ENCODE results near the gene VPS37D. TPM values are rescaled to one million over a fixed set of nuclear protein-coding genes. Genes with fewer than 3 reads are reported as not detected.
A peak's percentile ranks its signal among the peaks of the same experiment; 100 is the strongest.
"Not testable (repeated sequence)": the region's sequence is repeated elsewhere in the genome, so short reads cannot be mapped to it uniquely, and the experiment has no call there.

VPS37D gene
- total and polyA plus RNA-seq, 2 experiments from 2014 or later, result 14.6 to 32.0 TPM

- H3K4me1 ChIP-seq (ENCODE audit: low read depth), result no peaks in the 10 kb centered on the region
Measured at GRCh38 chr7:73659983-73660382, 7.6 kb upstream of the VPS37D start.

GRCh38 chr7:73660594-73660993 is 7.0 kb upstream of the VPS37D start:
- H3K4me1 ChIP-seq (ENCODE audit: low read depth); DNase-seq (ENCODE audit: low read depth in 1 of 2, low spot score in 1 of 2); H3K4me3 ChIP-seq; H3K9me3 ChIP-seq (ENCODE audit: low read depth); H3K27ac ChIP-seq; H3K36me3 ChIP-seq; H3K27me3 ChIP-seq: not testable (repeated sequence)

More at GRCh38 chr7:73659983-73660382, 7.6 kb upstream of the VPS37D start:
- no peak overlapping the region for H3K4me3 ChIP-seq
- H3K27ac ChIP-seq, result no peak overlapping the region
- no peak for DNase-seq (ENCODE audit: low read depth in 1 of 2, low spot score in 1 of 2)
- H3K9me3 ChIP-seq (ENCODE audit: low read depth), result no peaks in the 10 kb centered on the region
- no peaks in the 10 kb centered on the region for H3K36me3 ChIP-seq
- TF ChIP-seq CTCF (IDR thresholded peaks at IDR 0.05; ENCODE audit: low read depth, low read length), result no peak
- H3K27me3 ChIP-seq, result no peaks in the 10 kb centered on the region

GRCh38 chr7:73663033-73663432 is 4.6 kb upstream of the VPS37D start:
- Histone ChIP-seq H3K27me3 (no peaks in the 10 kb centered on the region), H3K4me3 (no peak overlapping the region), H3K9me3 (ENCODE audit: low read depth) (no peaks in the 10 kb centered on the region), H3K36me3 (no peaks in the 10 kb centered on the region), H3K27ac (no peak overlapping the region), H3K4me1 (ENCODE audit: low read depth) (no peaks in the 10 kb centered on the region)
- TF ChIP-seq CTCF (IDR thresholded peaks at IDR 0.05; ENCODE audit: low read depth, low read length), result no peak
- DNase-seq (ENCODE audit: low read depth in 1 of 2, low spot score in 1 of 2), result no peak

GRCh38 chr7:73668103-73668885 is 663 bp downstream of the VPS37D start:
- H3K9me3 ChIP-seq (ENCODE audit: low read depth), result no peaks in the 10 kb centered on the region
- peak; percentile 20 to 48 for DNase-seq (ENCODE audit: low read depth in 1 of 2, low spot score in 1 of 2)
- H3K36me3 ChIP-seq, result no peaks in the 10 kb centered on the region
- H3K27me3 ChIP-seq, result no peaks in the 10 kb centered on the region
- H3K27ac ChIP-seq, result no peak overlapping the region
- peaks cover 7% of the 10 kb centered on the region for H3K4me1 ChIP-seq (ENCODE audit: low read depth)
- TF ChIP-seq CTCF (IDR thresholded peaks at IDR 0.05; ENCODE audit: low read depth, low read length), result no peak
- H3K4me3 ChIP-seq, result peak overlapping the region; percentile 98

GRCh38 chr7:73668886-73669230 is 1.2 kb downstream of the VPS37D start:
- DNase-seq (ENCODE audit: low read depth in 1 of 2, low spot score in 1 of 2), result no peak
- Histone ChIP-seq H3K27ac (no peak overlapping the region), H3K4me3 (peak overlapping the region; percentile 98), H3K9me3 (ENCODE audit: low read depth) (no peaks in the 10 kb centered on the region), H3K4me1 (ENCODE audit: low read depth) (peaks cover 7% of the 10 kb centered on the region), H3K36me3 (no peaks in the 10 kb centered on the region), H3K27me3 (no peaks in the 10 kb centered on the region)
- TF ChIP-seq CTCF (IDR thresholded peaks at IDR 0.05; ENCODE audit: low read depth, low read length), result no peak

- Histone ChIP-seq H3K27me3 (no peaks in the 10 kb centered on the region), H3K4me3 (no peak overlapping the region), H3K4me1 (ENCODE audit: low read depth) (peaks cover 7% of the 10 kb centered on the region), H3K9me3 (ENCODE audit: low read depth) (no peaks in the 10 kb centered on the region), H3K27ac (no peak overlapping the region), H3K36me3 (no peaks in the 10 kb centered on the region)
- DNase-seq (ENCODE audit: low read depth in 1 of 2, low spot score in 1 of 2), result no peak
- TF ChIP-seq CTCF (IDR thresholded peaks at IDR 0.05; ENCODE audit: low read depth, low read length), result no peak
Measured at GRCh38 chr7:73669288-73669701, 1.7 kb downstream of the VPS37D start.
